ENCODE data around the gene M1AP. TPM values are rescaled to one million over a fixed set of nuclear protein-coding genes. Genes with fewer than 3 reads are reported as not detected.
A peak's percentile ranks its signal among the peaks of the same experiment; 100 is the strongest.

The M1AP gene
- total and polyA plus RNA-seq, 9 of the 15 experiments (the other 6 are each of a cell fraction or from before 2014, with no cell fraction given): 0.06 to 0.33 (median 0.11) TPM; not detected in 4

DNA sequence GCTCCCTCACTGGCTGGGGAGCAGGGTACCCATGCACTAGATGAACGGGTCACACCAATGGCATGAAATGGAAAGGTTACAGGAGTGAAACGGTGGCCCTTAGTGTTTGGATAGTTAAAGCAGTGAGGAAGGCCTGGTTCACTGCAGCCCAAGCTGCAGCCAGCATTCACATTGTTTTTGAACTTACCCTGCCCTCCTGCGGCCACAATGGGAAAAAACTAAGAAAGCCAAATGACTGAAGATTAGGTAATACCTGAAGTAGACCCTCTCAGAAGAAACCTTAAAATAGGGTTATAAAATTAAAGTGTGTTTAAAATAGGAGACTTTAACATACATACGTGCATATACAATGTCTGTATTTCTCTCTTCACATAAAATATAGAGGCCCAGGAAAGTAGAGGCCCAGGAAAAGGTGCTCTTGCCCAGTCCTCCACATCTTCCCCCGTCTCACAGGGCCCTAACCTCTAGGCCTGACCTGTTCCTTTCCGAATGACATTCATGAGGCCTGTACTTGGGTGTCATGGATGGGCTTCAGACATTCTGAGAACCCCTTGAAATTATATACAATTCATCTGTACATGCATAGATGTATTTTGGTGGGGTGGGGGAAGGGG, 60.4 kb downstream of the M1AP start (continued):
- TF ChIP-seq ZKSCAN8 (CRISPR knock-in tag; IDR thresholded peaks at IDR 0.05) (no peak), ARID2 (IDR thresholded peaks at IDR 0.05) (peak; percentile 41; the same call in 1 of the 2 replicates), ATF7 (IDR thresholded peaks at IDR 0.05) (no peak), EZH2 (IDR thresholded peaks at IDR 0.05; ENCODE audit: borderline replicate concordance, low read depth, low read length) (no peak), TBL1XR1 (IDR thresholded peaks at IDR 0.05; ENCODE audit: low read length in 2 of 2) (0 out of 4 replicates have a peak, but pooled peaks of 1 of the 2 experiments have one; percentile 56), ZNF224 (CRISPR knock-in tag; IDR thresholded peaks at IDR 0.05) (no peak), ZC3H8 (IDR thresholded peaks at IDR 0.05) (no peak), ZNF507 (tag; conservative IDR thresholded peaks at IDR 0.05) (no peak), HCFC1 (IDR thresholded peaks at IDR 0.05; ENCODE audit: low read depth, low read length) (0 out of 2 replicates have a peak, but pooled peaks have one; percentile 19), CCAR2 (IDR thresholded peaks at IDR 0.05; ENCODE audit: low read depth, low read length) (no peak), SMARCA4 (IDR thresholded peaks at IDR 0.05) (no peak), ZNF175 (CRISPR knock-in tag; IDR thresholded peaks at IDR 0.05; ENCODE audit: low read depth) (no peak)
- TF ChIP-seq, protein P1, sequence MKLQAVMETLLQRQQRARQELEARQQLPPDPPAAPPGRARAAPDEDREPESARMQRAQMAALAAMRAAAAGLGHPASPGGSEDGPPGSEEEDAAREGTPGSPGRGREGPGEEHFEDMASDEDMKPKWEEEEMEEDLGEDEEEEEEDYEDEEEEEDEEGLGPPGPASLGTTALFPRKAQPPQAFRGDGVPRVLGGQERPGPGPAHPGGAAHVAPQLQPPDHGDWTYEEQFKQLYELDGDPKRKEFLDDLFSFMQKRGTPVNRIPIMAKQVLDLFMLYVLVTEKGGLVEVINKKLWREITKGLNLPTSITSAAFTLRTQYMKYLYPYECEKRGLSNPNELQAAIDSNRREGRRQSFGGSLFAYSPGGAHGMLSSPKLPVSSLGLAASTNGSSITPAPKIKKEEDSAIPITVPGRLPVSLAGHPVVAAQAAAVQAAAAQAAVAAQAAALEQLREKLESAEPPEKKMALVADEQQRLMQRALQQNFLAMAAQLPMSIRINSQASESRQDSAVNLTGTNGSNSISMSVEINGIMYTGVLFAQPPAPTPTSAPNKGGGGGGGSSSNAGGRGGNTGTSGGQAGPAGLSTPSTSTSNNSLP (IDR thresholded peaks at IDR 0.05; ENCODE audit: borderline replicate concordance, low read depth, low read length): no peak
- TF ChIP-seq, protein P2, sequence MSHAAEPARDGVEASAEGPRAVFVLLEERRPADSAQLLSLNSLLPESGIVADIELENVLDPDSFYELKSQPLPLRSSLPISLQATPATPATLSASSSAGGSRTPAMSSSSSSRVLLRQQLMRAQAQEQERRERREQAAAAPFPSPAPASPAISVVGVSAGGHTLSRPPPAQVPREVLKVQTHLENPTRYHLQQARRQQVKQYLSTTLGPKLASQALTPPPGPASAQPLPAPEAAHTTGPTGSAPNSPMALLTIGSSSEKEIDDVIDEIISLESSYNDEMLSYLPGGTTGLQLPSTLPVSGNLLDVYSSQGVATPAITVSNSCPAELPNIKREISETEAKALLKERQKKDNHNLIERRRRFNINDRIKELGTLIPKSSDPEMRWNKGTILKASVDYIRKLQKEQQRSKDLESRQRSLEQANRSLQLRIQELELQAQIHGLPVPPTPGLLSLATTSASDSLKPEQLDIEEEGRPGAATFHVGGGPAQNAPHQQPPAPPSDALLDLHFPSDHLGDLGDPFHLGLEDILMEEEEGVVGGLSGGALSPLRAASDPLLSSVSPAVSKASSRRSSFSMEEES (CRISPR knock-in tag; IDR thresholded peaks at IDR 0.05): no peak
- TF ChIP-seq, protein P3, sequence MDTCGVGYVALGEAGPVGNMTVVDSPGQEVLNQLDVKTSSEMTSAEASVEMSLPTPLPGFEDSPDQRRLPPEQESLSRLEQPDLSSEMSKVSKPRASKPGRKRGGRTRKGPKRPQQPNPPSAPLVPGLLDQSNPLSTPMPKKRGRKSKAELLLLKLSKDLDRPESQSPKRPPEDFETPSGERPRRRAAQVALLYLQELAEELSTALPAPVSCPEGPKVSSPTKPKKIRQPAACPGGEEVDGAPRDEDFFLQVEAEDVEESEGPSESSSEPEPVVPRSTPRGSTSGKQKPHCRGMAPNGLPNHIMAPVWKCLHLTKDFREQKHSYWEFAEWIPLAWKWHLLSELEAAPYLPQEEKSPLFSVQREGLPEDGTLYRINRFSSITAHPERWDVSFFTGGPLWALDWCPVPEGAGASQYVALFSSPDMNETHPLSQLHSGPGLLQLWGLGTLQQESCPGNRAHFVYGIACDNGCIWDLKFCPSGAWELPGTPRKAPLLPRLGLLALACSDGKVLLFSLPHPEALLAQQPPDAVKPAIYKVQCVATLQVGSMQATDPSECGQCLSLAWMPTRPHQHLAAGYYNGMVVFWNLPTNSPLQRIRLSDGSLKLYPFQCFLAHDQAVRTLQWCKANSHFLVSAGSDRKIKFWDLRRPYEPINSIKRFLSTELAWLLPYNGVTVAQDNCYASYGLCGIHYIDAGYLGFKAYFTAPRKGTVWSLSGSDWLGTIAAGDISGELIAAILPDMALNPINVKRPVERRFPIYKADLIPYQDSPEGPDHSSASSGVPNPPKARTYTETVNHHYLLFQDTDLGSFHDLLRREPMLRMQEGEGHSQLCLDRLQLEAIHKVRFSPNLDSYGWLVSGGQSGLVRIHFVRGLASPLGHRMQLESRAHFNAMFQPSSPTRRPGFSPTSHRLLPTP (IDR thresholded peaks at IDR 0.05; ENCODE audit: borderline replicate concordance, extremely low read depth, insufficient read length): no peak
- TF ChIP-seq, protein P4, sequence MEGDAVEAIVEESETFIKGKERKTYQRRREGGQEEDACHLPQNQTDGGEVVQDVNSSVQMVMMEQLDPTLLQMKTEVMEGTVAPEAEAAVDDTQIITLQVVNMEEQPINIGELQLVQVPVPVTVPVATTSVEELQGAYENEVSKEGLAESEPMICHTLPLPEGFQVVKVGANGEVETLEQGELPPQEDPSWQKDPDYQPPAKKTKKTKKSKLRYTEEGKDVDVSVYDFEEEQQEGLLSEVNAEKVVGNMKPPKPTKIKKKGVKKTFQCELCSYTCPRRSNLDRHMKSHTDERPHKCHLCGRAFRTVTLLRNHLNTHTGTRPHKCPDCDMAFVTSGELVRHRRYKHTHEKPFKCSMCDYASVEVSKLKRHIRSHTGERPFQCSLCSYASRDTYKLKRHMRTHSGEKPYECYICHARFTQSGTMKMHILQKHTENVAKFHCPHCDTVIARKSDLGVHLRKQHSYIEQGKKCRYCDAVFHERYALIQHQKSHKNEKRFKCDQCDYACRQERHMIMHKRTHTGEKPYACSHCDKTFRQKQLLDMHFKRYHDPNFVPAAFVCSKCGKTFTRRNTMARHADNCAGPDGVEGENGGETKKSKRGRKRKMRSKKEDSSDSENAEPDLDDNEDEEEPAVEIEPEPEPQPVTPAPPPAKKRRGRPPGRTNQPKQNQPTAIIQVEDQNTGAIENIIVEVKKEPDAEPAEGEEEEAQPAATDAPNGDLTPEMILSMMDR (IDR thresholded peaks at IDR 0.05 in 2 of 3, conservative IDR thresholded peaks at IDR 0.05 in 1 of 3; ENCODE audit: insufficient read depth in 2 of 3, low read depth in 1 of 3, low read length in 3 of 3): peak; percentile 73 to 90 (median 76)
- TF ChIP-seq, protein P5, sequence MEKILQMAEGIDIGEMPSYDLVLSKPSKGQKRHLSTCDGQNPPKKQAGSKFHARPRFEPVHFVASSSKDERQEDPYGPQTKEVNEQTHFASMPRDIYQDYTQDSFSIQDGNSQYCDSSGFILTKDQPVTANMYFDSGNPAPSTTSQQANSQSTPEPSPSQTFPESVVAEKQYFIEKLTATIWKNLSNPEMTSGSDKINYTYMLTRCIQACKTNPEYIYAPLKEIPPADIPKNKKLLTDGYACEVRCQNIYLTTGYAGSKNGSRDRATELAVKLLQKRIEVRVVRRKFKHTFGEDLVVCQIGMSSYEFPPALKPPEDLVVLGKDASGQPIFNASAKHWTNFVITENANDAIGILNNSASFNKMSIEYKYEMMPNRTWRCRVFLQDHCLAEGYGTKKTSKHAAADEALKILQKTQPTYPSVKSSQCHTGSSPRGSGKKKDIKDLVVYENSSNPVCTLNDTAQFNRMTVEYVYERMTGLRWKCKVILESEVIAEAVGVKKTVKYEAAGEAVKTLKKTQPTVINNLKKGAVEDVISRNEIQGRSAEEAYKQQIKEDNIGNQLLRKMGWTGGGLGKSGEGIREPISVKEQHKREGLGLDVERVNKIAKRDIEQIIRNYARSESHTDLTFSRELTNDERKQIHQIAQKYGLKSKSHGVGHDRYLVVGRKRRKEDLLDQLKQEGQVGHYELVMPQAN (IDR thresholded peaks at IDR 0.05; ENCODE audit: borderline replicate concordance): no peak
